ENCODE measurements around the gene TP53I11.

The TP53I11 gene

GRCh38 chr11:44889266-44889665 lies 61.4 kb downstream of the TP53I11 start:
- TF ChIP-seq CEBPB (IDR thresholded peaks at IDR 0.05): no peak
- no peak for TF ChIP-seq FOXM1 (IDR thresholded peaks at IDR 0.05; ENCODE audit: borderline replicate concordance, low read depth)
- TF ChIP-seq EP300 (IDR thresholded peaks at IDR 0.05; ENCODE audit: borderline replicate concordance): no peak
- TF ChIP-seq REST (IDR thresholded peaks at IDR 0.05; ENCODE audit: low read depth): no peak
- TF ChIP-seq TAF1 (IDR thresholded peaks at IDR 0.05; ENCODE audit: low read depth): no peak
- no peak for TF ChIP-seq NFIC (IDR thresholded peaks at IDR 0.05)
- TF ChIP-seq ZBTB7A (IDR thresholded peaks at IDR 0.05; ENCODE audit: low read depth): no peak
- TF ChIP-seq CREB1 (IDR thresholded peaks at IDR 0.05; ENCODE audit: low read depth): no peak
- no peak for TF ChIP-seq TEAD4 (IDR thresholded peaks at IDR 0.05)
- no peak for TF ChIP-seq MAX (IDR thresholded peaks at IDR 0.05)
- no peak for TF ChIP-seq YY1 (IDR thresholded peaks at IDR 0.05; ENCODE audit: low read depth)
- no peak for TF ChIP-seq TCF12 (IDR thresholded peaks at IDR 0.05; ENCODE audit: low read depth)

GRCh38 chr11:44887636-44888035 lies 63.0 kb downstream of the TP53I11 start:
- TF ChIP-seq REST (IDR thresholded peaks at IDR 0.05; ENCODE audit: low read depth) (no peak), ZBTB7A (IDR thresholded peaks at IDR 0.05; ENCODE audit: low read depth) (no peak), YY1 (IDR thresholded peaks at IDR 0.05; ENCODE audit: low read depth) (no peak), CREB1 (IDR thresholded peaks at IDR 0.05; ENCODE audit: low read depth) (no peak), TAF1 (IDR thresholded peaks at IDR 0.05; ENCODE audit: low read depth) (no peak), CEBPB (IDR thresholded peaks at IDR 0.05) (no peak), TCF12 (IDR thresholded peaks at IDR 0.05; ENCODE audit: low read depth) (no peak), RAD21 (IDR thresholded peaks at IDR 0.05; ENCODE audit: low read depth) (no peak), MAX (IDR thresholded peaks at IDR 0.05) (no peak), NFIC (IDR thresholded peaks at IDR 0.05) (no peak), EP300 (IDR thresholded peaks at IDR 0.05; ENCODE audit: borderline replicate concordance) (no peak), TEAD4 (IDR thresholded peaks at IDR 0.05) (no peak), EGR1 (IDR thresholded peaks at IDR 0.05) (no peak), USF1 (IDR thresholded peaks at IDR 0.05) (no peak), FOXM1 (IDR thresholded peaks at IDR 0.05; ENCODE audit: borderline replicate concordance, low read depth) (no peak)

GRCh38 chr11:44886790-44887140 lies 63.9 kb downstream of the TP53I11 start:
- TF ChIP-seq YY1 (IDR thresholded peaks at IDR 0.05; ENCODE audit: low read depth) (no peak), NFIC (IDR thresholded peaks at IDR 0.05) (no peak), EGR1 (IDR thresholded peaks at IDR 0.05) (no peak), ZBTB7A (IDR thresholded peaks at IDR 0.05; ENCODE audit: low read depth) (no peak)

GRCh38 chr11:44885919-44886789 lies 64.5 kb downstream of the TP53I11 start:
- TF ChIP-seq CEBPB (IDR thresholded peaks at IDR 0.05): no peak
- no peak for TF ChIP-seq NFIC (IDR thresholded peaks at IDR 0.05)
- no peak for TF ChIP-seq TEAD4 (IDR thresholded peaks at IDR 0.05)

- TF ChIP-seq YY1 (IDR thresholded peaks at IDR 0.05; ENCODE audit: low read depth) (no peak), REST (IDR thresholded peaks at IDR 0.05; ENCODE audit: low read depth) (no peak), TAF1 (IDR thresholded peaks at IDR 0.05; ENCODE audit: low read depth) (no peak)
These were observed 65.4 kb downstream of the TP53I11 start for GRCh38 chr11:44885065-44885810.

Measured in Ishikawa (cell line).